SU-DHL-6 (cell line): ENCODE results near the gene GPN2.

Source experiments
- H2AFZ ChIP-seq: fragments of 200-600 bp; sonication (generic); 2 replicates; pipeline ENCODE4 v1.6.1; 2014; ENCODE audit warnings: low read depth, mild to moderate bottlenecking, moderate library complexity, mixed read lengths, antibody characterized with exemption, low read length; ENCODE audit not compliant: severe bottlenecking
- H3F3A ChIP-seq: fragments of 200-600 bp; shearing (Covaris generic); 2 replicates; pipeline ENCODE4 v1.6.0; 2016; ENCODE audit warnings: antibody characterized with exemption, mild to moderate bottlenecking; ENCODE audit not compliant: insufficient read depth
- H3K27ac ChIP-seq: fragments of 200-600 bp; sonication (generic); 2 replicates; pipeline ENCODE4 v1.5.1; 2016; ENCODE audit warnings: low read depth, mild to moderate bottlenecking, low read length, moderate library complexity, mixed read lengths
- H3K27me3 ChIP-seq: fragments of 200-600 bp; sonication (generic), shearing (Covaris generic); 2 replicates; pipeline ENCODE4 v1.6.0; 2014; ENCODE audit warnings: mild to moderate bottlenecking, low read length
- H3K36me3 ChIP-seq: fragments of 200-600 bp; sonication (generic); 2 replicates; pipeline ENCODE4 v1.6.1; 2014; ENCODE audit warnings: mild to moderate bottlenecking, low read length, mixed read lengths
- H3K4me2 ChIP-seq: fragments of 300-600, 200-600 bp; shearing (Covaris generic), sonication (generic); 2 replicates; pipeline ENCODE4 v1.6.0; 2014; ENCODE audit warnings: low read length, low read depth, mild to moderate bottlenecking; ENCODE audit not compliant: poor library complexity, severe bottlenecking
- H3K4me3 ChIP-seq: fragments of 200-600 bp; sonication (generic); 2 replicates; pipeline ENCODE4 v1.5.1; 2014; ENCODE audit warnings: antibody characterized with exemption, low read length, mild to moderate bottlenecking, mixed read lengths; ENCODE audit not compliant: insufficient read depth, poor library complexity, severe bottlenecking
- H3K79me2 ChIP-seq: fragments of 200-600 bp; sonication (generic); 2 replicates; pipeline ENCODE4 v1.6.1; 2014; ENCODE audit warnings: mild to moderate bottlenecking, low read length, moderate library complexity; ENCODE audit not compliant: insufficient read depth
- H3K9ac ChIP-seq: fragments of 200-600 bp; sonication (generic); 2 replicates; pipeline ENCODE4 v1.7.0; 2014; ENCODE audit warnings: mild to moderate bottlenecking, low read length
- H3K9me2 ChIP-seq: fragments of 200-600 bp; sonication (generic); replicated peaks from 2 replicates; pipeline ENCODE4 v1.6.1; 2014; ENCODE audit warnings: low read length; ENCODE audit not compliant: insufficient read depth
- H3K9me3 ChIP-seq: fragments of 200-600 bp; sonication (generic); 2 replicates; pipeline ENCODE4 v1.6.1; 2014; ENCODE audit warnings: low read length, mixed read lengths; ENCODE audit not compliant: insufficient read depth
- H4K20me1 ChIP-seq: fragments of 200-600 bp; sonication (generic); 2 replicates; pipeline ENCODE4 v1.6.1; 2014; ENCODE audit warnings: low read depth, mild to moderate bottlenecking, antibody characterized with exemption, low read length, moderate library complexity, mixed read lengths
- EZH2phosphoT487 ChIP-seq: fragments of 200-600 bp; sonication (generic), shearing (Covaris generic); conservative IDR thresholded peaks from 2 replicates; pipeline ENCODE4 v1.6.1; 2018; ENCODE audit warnings: mild to moderate bottlenecking, antibody characterized with exemption, low read length, moderate library complexity, mixed read lengths
- TF ChIP-seq, protein P1 (sequence below): fragments of 200-600 bp; sonication (generic); IDR thresholded peaks from one replicate; pipeline ENCODE4 v1.5.1; 2017; ENCODE audit warnings: antibody characterized with exemption, mild to moderate bottlenecking, low read length, moderate library complexity; ENCODE audit not compliant: insufficient read depth, poor library complexity, severe bottlenecking

GPN2 gene

DNA sequence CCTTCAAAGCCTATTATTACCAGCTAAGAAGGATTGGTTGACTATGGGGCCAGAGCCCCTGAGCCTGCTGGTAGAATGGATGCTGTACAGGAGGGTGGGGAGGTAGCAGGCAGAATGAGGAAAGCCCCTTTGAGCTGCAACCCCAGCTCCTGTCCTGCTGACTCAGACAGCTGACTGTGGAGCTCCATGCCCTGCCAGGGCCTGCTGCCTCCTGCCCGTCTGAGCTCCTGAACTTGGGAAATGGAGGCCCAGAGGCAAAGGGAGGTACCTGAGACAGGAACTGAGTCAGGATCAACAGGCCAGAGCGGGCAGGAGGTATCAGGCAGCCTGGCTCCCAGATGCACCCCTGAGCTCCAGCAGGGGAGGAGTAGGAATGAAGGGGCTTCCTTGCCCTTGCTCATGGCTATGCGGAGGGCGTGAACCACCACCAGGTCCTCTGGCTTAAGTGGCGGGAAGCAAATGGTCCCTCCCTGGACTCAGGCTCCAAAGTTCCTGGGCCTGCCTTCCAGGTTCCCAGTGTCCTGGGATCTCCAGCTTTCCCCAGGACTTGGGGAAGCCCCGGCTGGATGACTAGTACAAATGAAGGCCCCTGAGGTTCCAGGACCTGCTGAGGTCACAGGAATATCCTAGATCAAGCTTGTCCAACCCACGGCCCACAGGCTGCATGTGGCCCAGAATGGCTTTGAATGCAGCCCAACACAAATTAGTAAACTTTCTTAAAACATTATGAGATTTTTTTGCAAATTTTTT, 31.0 kb downstream of the GPN2 start:
- no peaks in the 10 kb centered on the region for H3K9me3 ChIP-seq
- H4K20me1 ChIP-seq, result no peaks in the 10 kb centered on the region
- no peaks in the 10 kb centered on the region for H3K36me3 ChIP-seq
- TF ChIP-seq EZH2phosphoT487, result no peak
- TF ChIP-seq, protein P1, sequence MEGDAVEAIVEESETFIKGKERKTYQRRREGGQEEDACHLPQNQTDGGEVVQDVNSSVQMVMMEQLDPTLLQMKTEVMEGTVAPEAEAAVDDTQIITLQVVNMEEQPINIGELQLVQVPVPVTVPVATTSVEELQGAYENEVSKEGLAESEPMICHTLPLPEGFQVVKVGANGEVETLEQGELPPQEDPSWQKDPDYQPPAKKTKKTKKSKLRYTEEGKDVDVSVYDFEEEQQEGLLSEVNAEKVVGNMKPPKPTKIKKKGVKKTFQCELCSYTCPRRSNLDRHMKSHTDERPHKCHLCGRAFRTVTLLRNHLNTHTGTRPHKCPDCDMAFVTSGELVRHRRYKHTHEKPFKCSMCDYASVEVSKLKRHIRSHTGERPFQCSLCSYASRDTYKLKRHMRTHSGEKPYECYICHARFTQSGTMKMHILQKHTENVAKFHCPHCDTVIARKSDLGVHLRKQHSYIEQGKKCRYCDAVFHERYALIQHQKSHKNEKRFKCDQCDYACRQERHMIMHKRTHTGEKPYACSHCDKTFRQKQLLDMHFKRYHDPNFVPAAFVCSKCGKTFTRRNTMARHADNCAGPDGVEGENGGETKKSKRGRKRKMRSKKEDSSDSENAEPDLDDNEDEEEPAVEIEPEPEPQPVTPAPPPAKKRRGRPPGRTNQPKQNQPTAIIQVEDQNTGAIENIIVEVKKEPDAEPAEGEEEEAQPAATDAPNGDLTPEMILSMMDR, result no peak
- H3K27me3 ChIP-seq, result no peaks in the 10 kb centered on the region
- H3K27ac ChIP-seq, result no peak overlapping the region
- no peaks in the 10 kb centered on the region for H3K9me2 ChIP-seq
- H2AFZ ChIP-seq, result no peak overlapping the region
- H3K4me3 ChIP-seq, result no peak overlapping the region
- no peaks in the 10 kb centered on the region for H3K79me2 ChIP-seq
- H3F3A ChIP-seq, result no peaks in the 10 kb centered on the region
- no peak overlapping the region for H3K9ac ChIP-seq
- no peak overlapping the region for H3K4me2 ChIP-seq

DNA sequence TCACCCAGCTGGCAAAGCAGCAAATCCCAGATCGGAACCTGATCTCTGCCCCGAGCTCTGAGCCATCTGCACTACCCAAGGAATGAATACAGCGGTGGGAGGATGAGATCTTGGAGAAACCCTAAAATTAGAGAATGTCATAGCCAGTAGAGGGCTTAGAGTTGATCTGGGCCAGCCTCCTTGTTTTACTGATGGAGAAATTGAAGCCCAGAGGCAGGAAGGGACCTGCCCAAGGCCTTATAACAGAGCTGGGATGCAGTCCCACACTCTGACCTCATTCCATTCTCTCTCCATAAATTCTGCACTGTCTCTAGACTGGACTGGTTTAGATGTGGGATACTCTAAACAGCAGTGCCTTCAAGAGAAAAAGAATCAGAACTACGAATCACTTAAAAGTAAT, 31.9 kb downstream of the GPN2 start:
- TF ChIP-seq EZH2phosphoT487, result no peak
- no peak overlapping the region for H2AFZ ChIP-seq
- H3K27me3 ChIP-seq, result no peaks in the 10 kb centered on the region
- H3K9me3 ChIP-seq, result no peaks in the 10 kb centered on the region
- no peak overlapping the region for H3K4me3 ChIP-seq
- no peaks in the 10 kb centered on the region for H3K79me2 ChIP-seq
- H3K4me2 ChIP-seq, result no peak overlapping the region
- no peaks in the 10 kb centered on the region for H3K9me2 ChIP-seq
- H3K36me3 ChIP-seq, result no peaks in the 10 kb centered on the region
- H3K9ac ChIP-seq, result no peak overlapping the region
- no peaks in the 10 kb centered on the region for H3F3A ChIP-seq
- no peaks in the 10 kb centered on the region for H4K20me1 ChIP-seq
- H3K27ac ChIP-seq, result no peak overlapping the region

DNA sequence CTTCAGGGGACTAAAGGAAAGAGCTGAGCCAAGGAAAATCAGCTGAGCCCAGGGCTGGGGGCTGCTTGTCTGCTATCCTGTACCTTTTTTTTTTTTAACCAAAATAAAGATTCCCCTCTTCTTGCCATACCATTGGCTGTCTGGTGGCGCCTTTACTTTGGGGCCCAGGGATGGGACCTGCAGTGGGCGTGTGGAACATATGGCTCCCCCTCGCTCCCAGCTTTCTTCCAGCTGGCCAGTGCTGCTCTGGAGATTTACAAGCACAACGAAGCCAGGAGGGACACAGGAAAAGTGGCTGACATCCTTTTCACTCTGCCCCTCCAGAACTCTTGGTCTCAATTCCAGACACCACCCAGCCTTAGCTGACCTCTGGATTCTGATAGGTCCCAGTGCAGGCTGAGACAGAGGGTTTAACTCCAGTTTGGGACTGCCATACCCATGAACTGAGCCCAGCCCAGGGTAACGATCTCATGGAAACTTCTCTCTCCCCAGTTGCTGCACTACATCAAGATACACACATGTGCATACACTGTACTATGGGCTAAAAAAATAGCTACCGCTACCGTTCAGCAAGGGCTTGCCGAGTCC, 32.5 kb downstream of the GPN2 start:
- Histone ChIP-seq H3F3A (no peaks in the 10 kb centered on the region), H3K79me2 (no peaks in the 10 kb centered on the region), H4K20me1 (no peaks in the 10 kb centered on the region), H3K27ac (no peak overlapping the region), H3K36me3 (no peaks in the 10 kb centered on the region), H3K4me2 (no peak overlapping the region), H3K4me3 (no peak overlapping the region), H3K9me2 (no peaks in the 10 kb centered on the region), H3K9ac (no peak overlapping the region), H2AFZ (no peak overlapping the region), H3K9me3 (no peaks in the 10 kb centered on the region), H3K27me3 (no peaks in the 10 kb centered on the region)
- TF ChIP-seq, protein P1, result no peak
- TF ChIP-seq EZH2phosphoT487, result no peak

DNA sequence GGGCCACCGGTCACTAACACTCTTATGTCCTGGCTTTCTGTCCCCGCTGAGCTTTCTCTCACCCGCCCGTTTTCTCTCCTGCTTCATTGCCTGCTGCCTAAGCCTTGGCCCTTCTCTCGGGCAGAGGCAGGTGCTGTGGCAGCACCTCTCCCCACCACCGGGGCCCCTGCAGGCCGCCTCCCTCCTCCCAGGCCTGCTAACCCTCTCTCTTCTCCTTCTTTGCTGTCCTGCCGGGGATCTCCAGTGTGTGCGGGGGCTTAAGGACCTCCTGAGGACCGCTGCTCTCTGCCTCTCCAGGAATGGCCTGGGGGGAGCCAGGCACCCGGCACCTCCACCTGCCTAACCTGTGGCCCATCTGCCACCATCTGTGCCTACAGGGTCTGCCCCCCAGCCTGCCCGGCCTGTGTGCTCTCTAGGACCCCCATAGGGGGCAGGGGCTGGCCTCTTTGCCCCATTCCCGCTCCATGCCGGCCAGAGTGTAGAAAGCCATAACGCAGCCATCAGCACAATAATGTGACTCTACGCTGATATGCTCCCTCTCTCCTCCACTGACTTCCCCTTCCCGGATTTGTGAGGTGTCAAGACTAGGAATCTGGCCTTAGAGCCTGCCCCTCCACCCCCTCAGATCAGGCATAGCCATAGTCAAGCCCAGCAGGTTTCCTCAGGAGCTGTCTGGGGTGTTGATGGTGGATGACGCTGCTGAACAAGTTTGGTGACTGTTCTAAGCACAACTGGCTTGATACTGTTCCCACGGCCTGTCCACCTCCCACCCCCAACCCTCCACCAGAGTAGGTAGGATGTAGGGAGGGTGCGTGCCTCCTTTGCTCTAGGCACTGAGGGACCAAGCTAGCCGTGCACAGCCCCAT, 33.2 kb downstream of the GPN2 start:
- Histone ChIP-seq H3K4me2 (no peak overlapping the region), H3K27me3 (no peaks in the 10 kb centered on the region), H3K27ac (no peak overlapping the region)

More for the DNA sequence above, 33.2 kb downstream of the GPN2 start:
- no peaks in the 10 kb centered on the region for H3K9me2 ChIP-seq
- TF ChIP-seq EZH2phosphoT487, result no peak
- TF ChIP-seq, protein P1, result no peak
- no peak overlapping the region for H3K9ac ChIP-seq
- H4K20me1 ChIP-seq, result no peaks in the 10 kb centered on the region
- H3K36me3 ChIP-seq, result no peaks in the 10 kb centered on the region
- no peaks in the 10 kb centered on the region for H3K9me3 ChIP-seq
- no peaks in the 10 kb centered on the region for H3F3A ChIP-seq
- H2AFZ ChIP-seq, result no peak overlapping the region
- H3K79me2 ChIP-seq, result no peaks in the 10 kb centered on the region
- no peak overlapping the region for H3K4me3 ChIP-seq
